SK-MEL-5 (cell line): ENCODE data around the gene CHGA. TPM values are rescaled to one million over a fixed set of nuclear protein-coding genes. Genes with fewer than 3 reads are reported as not detected.
A peak's percentile ranks its signal among the peaks of the same experiment; 100 is the strongest.

Experiments
- DNase-seq: peaks from one replicate; pipeline ENCODE4 v3.0.0-alpha.2; 2016; ENCODE audit warnings: low read depth, low spot score
- in situ Hi-C: cut with HindIII; loops from 2 replicates; pipeline ENCODE4 v1.10.0; 2016; ENCODE audit warnings: low sequenced_read_pairs, high pct_unique_total_duplicates, low pct_unique_long_range_greater_than_20kb
- polyA plus RNA-seq, 2 experiments: library from polyadenylated mRNA; depleted of rRNA; stranded (reverse); fragments of >200 nt; gene quantifications; 2 replicates each; pipeline ENCODE4 v1.2.3, GENCODE V29; 2015
- total RNA-seq: library from RNA; depleted of rRNA; stranded (reverse); fragments of >200 nt; shearing (Covaris generic); gene quantifications from 2 replicates; pipeline ENCODE4 v1.2.3, GENCODE V29; 2014; rRNA removed

The CHGA gene, protein sequence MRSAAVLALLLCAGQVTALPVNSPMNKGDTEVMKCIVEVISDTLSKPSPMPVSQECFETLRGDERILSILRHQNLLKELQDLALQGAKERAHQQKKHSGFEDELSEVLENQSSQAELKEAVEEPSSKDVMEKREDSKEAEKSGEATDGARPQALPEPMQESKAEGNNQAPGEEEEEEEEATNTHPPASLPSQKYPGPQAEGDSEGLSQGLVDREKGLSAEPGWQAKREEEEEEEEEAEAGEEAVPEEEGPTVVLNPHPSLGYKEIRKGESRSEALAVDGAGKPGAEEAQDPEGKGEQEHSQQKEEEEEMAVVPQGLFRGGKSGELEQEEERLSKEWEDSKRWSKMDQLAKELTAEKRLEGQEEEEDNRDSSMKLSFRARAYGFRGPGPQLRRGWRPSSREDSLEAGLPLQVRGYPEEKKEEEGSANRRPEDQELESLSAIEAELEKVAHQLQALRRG
- 6.2 and 6.7 TPM in 2 replicates for total RNA-seq
- 18.3 and 22.4 TPM in 2 replicates for polyA plus RNA-seq (2015; cell fraction: cytosol; rRNA removed)
- polyA plus RNA-seq (2015; cell fraction: nucleus; rRNA removed): 4.1 and 13.7 TPM in 2 replicates

DNA sequence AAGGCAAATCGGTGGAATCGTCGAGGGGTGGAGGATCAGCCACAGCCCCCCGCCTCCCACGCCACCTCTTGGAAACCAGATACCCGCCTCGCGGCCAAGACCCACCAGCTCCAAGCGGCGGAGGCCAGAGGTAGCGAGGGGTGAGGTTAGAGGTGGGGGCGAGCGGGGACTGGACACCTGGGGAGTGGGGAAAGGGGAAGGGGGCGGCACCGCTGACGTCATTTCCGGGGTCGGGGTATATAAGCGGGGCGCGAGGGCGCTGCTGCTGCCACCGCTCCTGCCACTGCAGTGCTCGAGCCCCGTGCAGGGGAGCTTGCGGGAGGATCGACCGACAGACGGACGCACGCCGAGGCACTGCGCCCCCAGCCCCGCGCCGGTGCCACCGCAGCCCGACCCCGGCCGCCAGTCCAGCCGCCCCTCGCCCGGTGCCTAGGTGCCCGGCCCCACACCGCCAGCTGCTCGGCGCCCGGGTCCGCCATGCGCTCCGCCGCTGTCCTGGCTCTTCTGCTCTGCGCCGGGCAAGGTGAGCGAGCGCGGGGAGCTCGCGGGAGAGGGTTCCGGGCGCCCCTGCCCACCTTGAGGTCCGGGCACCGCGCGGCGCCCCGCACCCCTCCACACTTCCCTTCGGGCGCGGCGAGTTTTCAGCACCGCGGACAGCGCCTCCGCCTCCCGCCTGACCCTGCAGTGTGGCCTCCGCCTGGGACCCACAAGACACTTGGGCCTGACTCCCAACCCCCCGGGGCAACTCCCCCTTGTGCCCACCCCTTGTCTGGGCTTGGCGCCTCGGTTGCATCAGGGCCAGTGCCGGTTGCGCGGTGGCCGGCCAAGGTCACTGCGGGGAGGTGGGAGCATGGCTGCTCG lies at the start of gene CHGA:
CHGA (plus strand) TSS at position 268 of the 861 bp plus-strand sequence; CDS start at position 478, 210 bp downstream.
- peak; percentile 43 for DNase-seq

DNA sequence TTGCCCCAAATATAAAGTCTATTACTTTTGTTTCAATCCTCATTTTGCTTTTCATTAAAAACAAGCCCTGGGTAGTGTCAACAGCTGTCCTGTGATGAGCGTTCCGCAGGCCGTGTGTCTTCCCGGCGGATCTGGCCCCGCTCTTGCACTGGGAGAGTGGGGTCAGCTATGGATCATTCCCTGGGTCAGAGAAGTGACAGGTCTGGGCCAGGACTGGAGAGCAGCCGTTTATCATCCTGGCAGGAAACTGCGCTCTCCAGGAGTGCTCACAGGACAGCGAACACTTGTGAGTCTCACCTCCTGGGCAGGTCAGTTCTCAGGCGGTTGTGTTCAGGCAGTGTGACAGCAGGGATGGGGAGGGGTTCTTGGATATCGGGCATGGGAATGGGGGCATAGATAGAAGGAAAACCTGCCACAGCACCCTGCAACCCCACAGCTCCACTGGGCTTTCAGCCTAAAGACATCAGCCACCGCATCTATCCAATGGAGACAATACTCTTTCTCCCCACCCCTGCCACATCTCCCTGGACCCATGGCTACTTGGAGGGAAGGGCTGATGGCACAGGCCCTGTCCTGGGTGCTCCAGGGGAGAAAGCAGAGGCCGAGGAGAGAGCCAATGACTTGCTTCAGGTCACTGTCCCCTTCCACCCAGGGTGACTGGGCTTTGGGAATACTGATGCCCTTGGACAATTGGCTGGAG lies 47.8 kb upstream of the CHGA start:
- DNase-seq: no peak
- in situ Hi-C loops: no loop called here

More for the DNA sequence above, at the start of gene CHGA:
- in situ Hi-C loops: no loop called here

DNA sequence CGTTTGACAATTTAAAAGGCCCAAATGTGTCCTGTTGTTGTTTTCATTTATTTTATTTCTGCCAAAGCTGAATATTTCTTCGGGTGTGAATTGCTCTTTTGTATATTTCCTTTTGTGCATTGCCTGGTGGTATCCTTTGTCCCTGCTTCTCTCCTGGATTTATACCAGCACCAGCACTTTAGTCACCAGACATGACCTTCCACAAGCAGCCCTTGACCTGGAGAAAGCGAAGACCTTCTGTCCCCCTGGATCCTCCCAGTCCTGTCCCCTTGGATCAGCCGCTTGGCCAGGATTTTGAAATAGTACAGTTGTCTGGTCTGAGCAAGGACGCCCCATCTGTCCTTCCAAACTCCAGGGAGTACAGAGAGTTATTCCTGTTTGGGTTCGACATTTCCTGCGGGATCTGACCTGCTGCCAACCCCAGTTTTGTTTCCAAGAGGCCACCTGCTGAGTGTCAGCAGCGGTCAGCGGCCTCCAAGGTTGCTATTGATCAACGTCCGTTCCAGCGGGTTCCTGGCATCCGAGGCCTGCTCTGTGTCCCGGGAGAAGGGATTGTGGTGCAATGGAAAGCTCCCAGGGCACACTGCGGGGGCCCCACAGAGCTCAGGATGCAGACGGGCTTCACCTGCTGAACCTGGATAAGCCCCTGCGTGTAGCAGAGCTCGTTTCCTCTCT lies 45.1 kb upstream of the CHGA start:
- no peak for DNase-seq
- in situ Hi-C loops: no loop called here

DNA sequence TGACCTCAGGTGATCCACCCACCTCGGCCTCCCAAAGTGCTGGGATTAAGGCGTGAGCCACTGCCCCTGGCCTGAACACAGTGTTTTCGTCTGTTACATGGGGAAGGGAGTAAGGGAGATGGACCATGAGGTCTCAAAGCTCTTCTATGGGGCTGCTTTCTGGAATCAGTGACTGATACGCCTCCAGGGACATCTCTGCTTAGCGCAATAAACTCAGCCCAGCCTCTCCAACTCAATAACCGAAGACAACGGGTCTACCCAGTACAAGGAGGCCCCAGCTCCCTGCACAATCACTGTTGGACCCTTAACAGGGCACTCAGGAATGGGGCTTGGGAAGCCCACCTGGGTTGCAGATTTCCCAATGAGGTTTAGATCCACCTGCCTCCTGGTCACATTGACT lies 42.6 kb upstream of the CHGA start:
- peak; percentile 40 for DNase-seq
- in situ Hi-C loops: no loop called here

DNA sequence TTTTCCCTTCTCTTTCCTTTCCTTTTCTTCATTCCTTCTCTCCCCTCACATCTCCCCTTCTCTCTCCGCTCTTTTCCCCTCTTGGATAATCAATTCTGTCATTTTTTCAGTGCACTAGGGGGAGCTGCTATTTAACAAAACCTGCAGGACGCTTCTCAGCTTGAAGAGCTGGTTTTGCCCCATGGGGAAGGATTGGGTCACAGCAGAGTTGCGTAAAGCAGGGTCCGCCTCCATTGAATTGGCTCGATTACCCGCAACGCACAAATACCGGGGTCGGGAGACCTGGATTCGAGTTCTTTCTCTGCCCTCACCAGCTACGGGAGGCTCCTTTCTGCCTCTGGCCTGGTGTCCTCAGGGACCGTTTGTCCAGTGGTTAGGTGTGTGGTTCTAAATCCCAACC lies 42.1 kb upstream of the CHGA start:
- in situ Hi-C loops: no loop called here
- DNase-seq: peak; percentile 78

DNA sequence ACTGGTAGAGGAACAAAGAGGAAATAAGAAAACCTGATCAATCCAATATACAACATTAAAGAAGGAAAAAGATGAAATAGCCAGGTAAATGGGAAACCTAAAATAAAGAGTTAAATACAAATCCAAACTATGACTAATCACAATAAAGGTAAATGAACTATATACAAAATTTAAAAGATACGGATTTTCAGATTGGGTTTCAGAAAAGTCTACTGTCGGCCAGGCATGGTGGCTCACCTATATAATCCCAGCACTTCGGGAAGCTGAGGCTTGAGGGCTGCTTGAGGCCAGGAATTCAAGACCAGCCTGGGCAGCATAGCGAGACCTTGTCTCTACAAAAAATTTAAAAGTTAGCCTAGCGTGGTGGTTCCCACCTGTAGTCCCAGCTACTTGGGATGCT lies 39.9 kb upstream of the CHGA start:
- in situ Hi-C loops: no loop called here
- no peak for DNase-seq

DNA sequence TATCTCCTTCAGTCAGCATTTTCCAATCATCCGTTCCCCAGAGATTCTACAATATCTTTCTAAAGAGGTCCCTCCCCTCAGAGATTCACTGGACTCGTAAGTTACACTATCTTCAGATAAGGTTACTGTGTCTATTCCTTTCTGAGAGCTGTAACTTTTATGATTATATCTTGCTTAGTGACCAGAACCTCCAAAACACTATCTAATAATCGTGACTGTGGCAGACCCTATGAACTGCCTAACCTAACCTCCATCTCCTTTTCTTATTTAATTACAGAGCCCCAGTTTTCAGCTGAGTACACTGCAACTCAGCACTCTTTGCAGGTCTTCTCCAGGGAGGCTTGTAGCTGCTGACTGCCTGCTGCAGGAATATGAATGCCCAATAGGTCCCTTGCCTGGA lies 38.5 kb upstream of the CHGA start:
- no peak for DNase-seq
- in situ Hi-C loops: no loop called here

DNA sequence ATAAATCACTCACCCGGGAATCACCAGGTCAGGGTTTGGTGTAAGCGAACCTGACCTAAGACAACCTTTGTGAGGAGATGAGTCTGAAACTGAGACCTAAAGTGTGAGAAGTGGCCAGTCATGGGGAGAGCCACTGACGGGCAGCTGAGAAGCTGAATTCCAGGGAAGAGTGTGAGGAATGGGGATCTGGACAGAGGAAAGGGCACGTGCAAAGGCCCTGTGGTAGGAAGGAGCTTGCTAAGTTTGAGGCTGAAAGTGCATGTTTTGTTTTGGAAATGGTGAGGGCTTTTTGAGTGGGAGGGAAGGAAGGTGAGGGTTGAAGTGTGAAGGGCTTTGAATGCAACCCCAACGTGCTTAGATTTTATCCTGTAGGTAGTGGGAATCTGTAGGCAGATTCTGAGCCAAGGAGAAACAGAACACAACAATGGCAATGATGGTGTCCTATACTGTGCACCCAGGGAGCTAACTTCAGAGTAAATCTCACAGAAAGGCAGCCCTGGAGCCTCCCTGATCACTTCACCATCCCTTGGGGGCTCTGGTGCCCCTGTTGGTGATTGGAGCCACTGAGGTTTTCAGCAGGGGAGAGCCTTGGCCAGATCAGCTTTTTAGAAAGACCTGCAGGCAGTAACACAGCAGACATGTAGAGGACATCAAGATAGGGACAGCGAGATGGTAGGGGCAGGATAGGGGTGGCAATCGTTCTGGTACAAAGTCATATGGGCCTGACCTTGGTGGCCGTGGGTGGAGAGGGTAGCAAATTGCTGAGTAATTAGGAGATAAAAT lies 37.5 kb upstream of the CHGA start:
- in situ Hi-C loops: no loop called here
- no peak for DNase-seq

DNA sequence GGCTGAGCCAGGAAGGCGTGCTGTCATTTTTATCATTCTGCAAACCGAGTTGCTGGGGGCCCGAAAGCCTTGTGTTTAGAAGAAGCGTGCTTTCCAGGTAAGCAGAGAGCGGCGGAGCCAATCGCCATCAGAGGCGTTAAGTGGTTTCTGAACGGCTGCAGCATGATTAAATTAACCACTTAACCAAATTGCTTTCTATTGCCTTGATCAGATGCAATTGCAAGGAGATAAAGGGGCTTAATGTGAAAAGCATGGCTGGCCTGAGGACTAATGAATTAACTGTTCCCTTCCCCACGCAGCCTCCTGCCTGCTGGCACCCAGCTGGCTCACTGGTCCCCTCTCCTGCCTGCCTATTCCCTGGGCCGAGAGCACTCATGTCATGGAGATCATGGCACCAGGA lies 36.6 kb upstream of the CHGA start:
- in situ Hi-C loops: no loop called here
- no peak for DNase-seq

DNA sequence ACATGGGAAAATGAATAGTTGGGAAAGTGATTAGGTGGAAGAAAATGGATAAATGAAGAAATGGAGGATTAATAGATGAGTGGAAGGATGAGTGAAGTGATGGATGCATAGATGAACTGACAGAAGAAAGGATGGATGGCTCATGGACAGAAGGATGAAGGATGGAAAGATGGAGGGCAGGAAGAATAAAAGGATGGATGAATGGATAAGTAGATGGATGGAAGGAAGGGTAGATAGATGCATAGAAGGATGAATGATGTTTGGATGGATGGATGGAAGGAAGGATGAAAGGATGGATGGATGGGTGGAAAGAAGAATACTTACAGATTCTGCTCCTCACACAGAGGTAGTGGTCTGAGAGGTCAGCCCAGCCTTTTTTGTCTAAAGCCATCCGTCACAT lies 35.8 kb upstream of the CHGA start:
- no peak for DNase-seq
- in situ Hi-C loops: no loop called here

DNA sequence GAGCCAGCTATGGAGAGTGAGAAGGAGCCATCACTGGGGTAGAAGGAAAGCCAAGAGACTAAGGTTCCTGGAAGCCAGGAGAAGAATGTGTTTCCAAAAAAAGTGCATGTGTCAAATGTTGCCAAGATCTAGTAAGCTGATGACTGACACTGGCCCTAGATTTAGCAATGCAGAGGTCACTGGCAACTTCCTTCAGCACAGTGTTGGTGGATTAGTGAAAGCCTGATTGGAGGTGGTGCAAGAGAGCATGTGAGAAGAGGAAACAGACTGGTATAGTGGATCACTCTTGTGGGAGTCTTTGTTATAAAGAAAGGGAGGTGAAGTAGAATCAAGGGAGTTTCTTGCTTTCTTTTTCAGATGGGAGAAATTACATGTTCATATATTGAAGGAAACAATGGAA lies 34.1 kb upstream of the CHGA start:
- in situ Hi-C loops: no loop called here
- no peak for DNase-seq

DNA sequence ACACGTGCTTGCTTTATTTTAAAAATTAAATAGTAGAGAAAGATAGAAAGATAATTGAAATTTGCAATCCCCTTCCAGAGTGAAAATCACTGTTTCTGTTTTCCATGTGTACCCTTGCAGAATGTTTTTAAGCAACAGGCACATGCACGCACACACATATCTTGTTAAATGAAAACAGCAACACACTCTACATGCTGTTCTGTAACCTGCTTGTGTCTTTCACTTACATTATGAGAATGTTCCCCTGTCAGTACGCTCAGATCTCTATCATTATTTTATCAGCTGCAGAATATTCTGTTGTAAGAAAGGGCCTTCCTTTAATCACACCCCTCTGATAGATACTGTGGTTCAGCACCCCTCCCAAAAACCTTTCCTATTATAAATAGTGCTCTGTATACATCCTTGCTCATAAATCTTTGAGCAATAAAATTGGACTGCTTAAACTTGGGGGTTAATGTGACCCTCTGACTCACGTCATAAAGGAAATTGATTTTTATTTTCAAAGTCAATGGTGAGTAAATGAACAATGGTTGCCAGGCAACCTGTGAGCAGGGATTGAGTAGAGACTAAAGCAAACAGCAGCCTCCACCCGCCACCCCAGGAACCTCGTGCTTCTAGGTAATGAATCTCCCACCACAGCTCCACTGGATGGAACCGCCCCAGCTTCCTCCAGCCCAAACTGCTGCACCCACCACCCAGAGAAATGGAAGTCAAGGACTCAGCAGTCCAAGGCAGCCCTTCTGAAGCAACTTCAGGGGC lies 31.9 kb upstream of the CHGA start:
- DNase-seq: no peak
- in situ Hi-C loops: no loop called here

DNA sequence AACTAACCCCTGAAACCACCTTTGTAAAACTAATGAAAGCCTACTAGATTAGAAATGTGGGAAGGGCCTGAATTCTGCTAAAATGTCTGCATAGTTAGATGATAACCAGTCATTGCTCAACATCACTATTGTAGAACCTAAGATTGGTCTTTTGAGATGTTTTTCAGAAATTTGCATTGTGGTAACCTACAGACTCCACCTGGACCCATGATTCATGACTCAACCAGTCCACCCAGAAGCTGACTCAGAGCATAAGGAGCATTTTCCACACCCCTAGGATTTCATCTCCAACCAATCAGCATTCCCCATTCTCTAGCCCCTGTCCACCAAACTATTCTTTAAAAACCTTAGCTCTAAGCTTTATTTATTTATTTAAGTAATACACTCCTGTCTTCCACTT lies 30.4 kb upstream of the CHGA start:
- DNase-seq: no peak

DNA sequence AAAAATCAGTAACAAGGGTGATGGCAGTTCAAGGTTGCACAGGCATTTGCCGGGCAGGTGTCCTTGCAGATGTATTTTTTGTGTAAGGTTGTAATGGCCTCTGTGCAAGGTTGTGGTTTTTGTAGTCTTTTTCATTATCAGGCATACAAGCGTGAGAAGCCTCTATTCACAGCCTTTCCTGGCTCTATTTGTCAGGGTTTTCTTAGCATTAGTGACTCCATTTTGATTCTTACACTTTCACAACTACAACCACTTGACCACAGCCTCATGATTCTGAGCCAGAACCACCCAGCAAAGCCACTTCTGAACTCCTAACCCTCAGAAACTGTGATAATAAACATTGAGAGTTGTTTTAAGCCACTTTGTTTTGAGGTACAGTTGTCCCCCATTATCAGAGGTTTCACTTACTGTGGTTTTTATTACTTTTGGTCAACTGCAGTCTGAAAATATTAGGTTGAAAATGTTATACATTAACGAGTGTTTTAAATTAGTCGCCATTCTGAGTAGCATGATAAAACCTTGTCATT lies 27.5 kb upstream of the CHGA start:
- no peak for DNase-seq
- in situ Hi-C loops: no loop called here

More for the DNA sequence above, 30.4 kb upstream of the CHGA start:
- in situ Hi-C loops: no loop called here

DNA sequence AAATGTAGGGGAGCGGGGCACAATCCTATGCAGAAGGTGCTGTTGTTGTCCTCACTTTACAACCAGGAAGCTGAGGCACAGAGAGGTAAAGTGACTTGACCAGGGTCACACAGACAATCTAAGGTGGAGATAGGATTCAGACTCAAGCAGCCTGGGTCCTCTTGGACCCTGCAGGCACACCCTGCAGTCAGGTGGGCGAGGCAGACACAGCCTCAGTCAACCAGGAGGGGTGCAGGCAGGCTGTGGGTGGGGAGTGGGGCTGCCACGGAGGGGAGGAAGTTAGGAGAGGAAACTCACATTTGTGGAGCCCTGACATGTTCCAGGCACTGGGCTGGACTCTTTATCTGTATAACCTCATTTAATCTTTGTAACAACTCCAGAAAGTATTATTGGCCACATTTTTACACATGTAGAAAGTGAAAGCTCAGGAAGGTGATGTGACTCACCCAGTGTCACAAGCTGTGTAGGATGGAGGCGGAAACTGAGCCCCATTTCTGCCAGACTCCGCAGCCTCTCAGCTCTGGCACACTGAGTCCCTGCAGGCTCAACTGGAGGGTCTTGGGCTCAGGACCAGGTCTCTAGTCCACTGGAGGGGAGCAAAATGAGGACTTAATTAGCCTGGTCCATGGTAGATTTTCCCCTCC lies 24.9 kb upstream of the CHGA start:
- DNase-seq: no peak
- in situ Hi-C loops: no loop called here
